AG10803 (cell line): ENCODE measurements around the gene C3orf20.
"Not testable (repeated sequence)": the region's sequence is repeated elsewhere in the genome, so short reads cannot be mapped to it uniquely, and the experiment has no call there.

Experiments
- DNase-seq: peaks from one replicate; pipeline ENCODE4 v3.0.0; 2010; ENCODE audit warnings: low read depth
- H3K4me3 ChIP-seq: 2 replicates; pipeline ENCODE4 v1.5.1; 2011; ENCODE audit warnings: mild to moderate bottlenecking, low read length, control low read depth
- TF ChIP-seq, protein P1 (sequence below): conservative IDR thresholded peaks from 2 replicates; pipeline ENCODE4 v1.5.1; 2011; ENCODE audit warnings: mild to moderate bottlenecking, low read length, control low read depth, inconsistent platforms

Gene C3orf20

DNA sequence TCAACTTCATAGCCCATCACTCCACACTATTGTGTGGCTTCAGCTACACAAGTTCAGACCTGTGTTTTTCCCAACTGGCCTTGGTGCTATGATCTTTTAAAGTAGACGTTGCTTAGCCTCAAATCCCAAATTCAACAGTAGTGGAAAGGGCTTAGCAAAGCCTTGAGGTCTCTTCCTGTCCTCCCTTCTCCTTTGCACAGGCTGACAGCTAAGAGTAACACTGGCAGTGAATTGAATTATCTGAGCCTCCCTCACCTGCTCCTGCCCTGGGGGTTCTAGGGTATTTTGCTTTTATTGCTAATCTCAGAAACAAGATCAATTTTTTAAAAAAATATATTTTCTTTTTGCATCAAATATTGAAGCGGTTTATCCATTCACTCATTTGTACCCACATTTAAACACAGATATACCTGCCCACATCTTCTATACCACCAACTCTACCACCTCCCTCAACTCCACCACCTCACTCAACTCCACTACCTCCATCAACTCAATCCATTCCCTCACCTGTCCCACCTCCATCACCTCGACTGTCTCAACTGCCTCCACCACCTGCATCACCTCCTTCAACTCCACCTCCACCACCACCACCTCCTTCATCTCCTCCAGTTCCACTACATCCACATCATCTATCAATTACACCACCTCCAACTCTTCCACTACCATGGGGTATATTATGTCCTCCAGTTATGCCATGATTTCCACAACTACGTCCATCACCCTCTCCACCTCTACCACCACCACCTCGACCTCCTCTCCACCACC is 133.7 kb downstream of the C3orf20 start:
- no peak overlapping the region for H3K4me3 ChIP-seq
- no peak for DNase-seq
- TF ChIP-seq, protein P1, sequence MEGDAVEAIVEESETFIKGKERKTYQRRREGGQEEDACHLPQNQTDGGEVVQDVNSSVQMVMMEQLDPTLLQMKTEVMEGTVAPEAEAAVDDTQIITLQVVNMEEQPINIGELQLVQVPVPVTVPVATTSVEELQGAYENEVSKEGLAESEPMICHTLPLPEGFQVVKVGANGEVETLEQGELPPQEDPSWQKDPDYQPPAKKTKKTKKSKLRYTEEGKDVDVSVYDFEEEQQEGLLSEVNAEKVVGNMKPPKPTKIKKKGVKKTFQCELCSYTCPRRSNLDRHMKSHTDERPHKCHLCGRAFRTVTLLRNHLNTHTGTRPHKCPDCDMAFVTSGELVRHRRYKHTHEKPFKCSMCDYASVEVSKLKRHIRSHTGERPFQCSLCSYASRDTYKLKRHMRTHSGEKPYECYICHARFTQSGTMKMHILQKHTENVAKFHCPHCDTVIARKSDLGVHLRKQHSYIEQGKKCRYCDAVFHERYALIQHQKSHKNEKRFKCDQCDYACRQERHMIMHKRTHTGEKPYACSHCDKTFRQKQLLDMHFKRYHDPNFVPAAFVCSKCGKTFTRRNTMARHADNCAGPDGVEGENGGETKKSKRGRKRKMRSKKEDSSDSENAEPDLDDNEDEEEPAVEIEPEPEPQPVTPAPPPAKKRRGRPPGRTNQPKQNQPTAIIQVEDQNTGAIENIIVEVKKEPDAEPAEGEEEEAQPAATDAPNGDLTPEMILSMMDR = no peak

DNA sequence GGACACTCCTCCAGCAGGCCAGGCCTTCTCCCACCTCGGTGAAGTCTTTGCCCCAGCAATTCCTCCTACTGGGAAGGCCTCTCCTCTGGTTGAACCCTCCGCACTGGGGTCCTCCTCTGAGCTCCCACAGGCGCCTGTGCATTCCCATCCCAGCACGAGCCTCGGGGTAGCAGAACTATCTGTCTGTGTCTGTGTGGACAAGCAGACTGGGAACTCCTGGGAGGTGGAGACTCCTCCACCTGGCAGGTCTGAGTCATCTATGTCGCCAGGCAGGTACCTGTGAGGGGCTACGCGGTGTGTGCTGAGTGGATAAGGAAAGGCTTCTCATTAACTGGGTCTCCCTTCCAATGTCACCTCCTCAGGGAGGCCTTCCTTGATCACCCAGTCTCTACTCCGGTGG is 134.7 kb downstream of the C3orf20 start:
- not testable (repeated sequence) for DNase-seq, H3K4me3 ChIP-seq

DNA sequence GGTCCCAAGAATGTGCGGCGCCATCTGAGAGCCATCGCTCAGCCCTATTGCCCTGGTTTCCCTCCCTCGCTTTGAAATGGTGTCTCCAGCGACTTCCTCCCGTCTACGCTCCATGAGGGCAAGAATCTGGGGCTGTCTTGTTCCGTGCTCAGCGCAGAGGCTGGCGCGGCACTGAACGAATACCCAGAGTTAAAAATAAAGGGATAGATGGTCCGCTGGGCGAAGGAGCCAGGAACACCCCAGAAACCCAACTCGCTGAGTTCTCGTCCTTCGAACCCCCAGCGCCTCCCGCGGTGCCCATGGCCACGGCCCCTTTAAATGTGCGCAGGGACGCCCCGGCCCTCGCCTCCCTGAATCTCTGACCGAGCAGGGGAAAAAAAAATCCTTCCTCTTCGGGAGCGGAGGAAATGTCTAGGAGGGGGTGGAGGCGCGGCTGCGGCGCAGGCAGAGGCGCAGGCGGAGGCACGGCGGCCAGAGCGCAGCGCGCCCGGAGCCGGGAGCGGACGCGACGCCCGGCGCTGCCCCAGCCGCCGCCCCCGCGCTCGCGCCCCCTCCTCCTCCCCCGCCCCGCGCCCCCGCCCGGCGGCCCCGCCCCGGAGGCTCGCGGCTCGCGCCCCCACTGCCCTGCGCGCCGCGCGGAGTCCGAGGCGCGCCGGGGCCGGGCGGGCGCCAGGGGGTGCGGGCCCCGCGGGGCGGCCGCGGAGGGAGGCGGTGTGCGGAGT is 135.3 kb downstream of the C3orf20 start:
- no peak overlapping the region for H3K4me3 ChIP-seq
- DNase-seq = no peak
- TF ChIP-seq, protein P1 = no peak

DNA sequence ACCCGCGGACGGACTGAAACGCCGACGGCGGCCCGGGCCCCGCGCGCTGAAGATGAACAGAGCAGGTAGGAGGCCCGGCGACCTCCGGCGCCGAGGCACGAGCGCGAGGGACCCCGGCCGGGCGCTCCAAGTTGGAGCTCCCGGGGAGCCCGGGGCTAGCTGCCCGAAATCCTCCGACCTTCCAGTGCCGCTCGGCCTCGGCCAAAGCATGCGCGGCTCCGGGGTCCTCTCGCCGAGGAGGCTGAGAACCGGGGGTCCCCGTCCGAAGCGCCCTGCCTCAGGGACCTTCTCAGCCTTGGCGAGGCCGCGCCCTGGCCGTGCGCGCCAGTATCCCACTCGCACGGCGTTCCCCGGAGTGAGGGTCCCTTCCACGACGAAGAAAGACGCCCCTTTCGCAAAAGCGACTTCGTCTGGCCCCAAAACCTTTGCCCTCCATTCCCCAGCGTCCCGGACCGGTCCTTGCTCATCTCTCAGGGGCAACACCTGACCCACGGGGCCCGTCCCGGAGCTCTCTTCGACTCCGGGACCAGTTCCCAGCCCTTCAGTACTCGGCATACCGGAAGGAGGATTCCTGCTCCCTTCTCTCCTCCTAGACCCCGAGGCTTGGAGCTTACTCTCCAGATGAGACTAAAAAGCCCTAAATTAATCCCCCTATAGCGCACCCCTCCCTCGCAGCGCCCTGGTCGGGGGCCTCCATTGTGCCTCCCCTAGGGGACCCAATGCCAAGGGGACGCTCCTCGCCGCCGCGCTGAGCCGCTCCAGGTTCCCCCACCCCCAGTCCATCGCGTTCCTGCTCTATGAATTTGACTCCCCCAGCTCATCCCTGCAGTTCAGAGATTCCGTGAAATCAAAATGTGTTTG is 136.1 kb downstream of the C3orf20 start:
- H3K4me3 ChIP-seq = no peak overlapping the region
- TF ChIP-seq, protein P1 = no peak
- DNase-seq = no peak

DNA sequence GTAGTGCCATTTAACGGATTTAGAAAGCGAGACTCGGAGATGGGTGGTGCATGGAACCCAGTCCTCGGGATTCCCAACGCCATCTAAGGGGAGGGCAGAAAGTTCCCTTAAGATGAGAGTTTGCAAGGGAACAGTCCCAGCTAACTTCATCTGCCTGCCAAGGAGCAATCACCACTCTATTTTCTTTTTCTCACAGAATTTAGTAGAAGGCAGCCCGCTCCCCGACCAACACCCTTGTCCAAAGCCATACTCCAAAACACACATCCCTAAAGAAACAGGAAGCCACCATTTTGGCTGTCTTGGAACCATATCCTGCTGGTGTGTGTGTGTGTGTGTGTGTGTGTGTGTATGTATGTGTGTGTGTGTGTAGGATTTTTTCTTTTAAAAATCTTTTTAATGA is 136.7 kb downstream of the C3orf20 start:
- TF ChIP-seq, protein P1 = no peak
- DNase-seq = no peak
- no peak overlapping the region for H3K4me3 ChIP-seq

DNA sequence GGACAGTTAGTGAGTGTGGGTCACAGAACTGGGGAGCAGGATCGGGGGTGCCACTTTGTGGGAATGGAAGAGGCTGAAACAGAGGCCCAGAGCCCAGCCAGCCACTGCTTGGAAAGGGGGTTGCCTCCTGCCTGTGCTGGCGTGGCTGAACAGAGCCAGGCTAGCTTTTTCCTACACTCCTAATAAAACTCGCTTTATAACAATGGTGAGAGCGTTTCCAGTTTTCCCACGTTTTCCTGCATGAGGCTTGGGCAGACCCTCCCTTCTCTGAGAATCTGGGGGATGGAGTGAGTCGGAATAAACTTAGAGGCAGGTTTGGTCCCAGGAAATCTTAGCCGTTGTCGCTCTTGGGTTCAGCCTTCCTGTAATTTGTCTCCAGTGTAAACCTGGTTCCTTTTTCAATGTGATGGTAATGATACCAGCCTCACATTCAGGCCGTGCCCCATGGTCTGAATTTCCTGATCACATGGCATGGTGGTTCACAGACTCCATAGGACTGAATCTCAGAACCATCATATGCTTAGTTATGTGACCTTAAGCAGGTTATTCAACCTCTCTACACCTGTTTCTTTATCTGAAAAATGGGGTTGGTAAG is 137.4 kb downstream of the C3orf20 start:
- TF ChIP-seq, protein P1 = no peak
- no peak overlapping the region for H3K4me3 ChIP-seq
- no peak for DNase-seq

DNA sequence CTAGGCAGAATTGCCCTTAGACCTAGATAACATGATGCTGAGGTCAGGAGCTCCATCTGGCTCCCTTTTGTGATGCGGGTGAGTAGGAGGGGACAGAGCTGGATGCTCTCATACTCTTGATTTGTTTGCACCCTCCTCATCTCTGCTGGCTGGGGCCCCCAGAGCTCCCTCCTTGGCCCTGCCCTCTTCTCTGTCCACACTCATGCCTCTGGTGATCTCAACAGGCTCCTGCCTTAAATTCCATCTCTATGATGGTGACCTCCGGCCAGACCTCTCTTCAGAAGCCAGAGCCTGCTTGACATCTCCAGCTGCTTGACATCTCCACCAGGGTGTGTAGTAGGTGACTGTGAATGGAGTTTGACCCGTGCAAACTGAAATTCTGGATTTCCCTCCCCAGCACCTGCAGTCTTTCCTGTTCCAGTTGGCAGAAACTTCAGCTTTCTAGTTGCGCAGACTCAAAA is 139.5 kb downstream of the C3orf20 start:
- TF ChIP-seq, protein P1 = no peak
- no peak overlapping the region for H3K4me3 ChIP-seq
- no peak for DNase-seq
